CD4-positive, alpha-beta memory T cell (primary cell): Measurements from ENCODE around the gene TPCN1. TPM values are rescaled to one million over a fixed set of nuclear protein-coding genes. Genes with fewer than 3 reads are reported as not detected.
A peak's percentile ranks its signal among the peaks of the same experiment; 100 is the strongest.

Experiments
- CTCF ChIA-PET: fragments of 350-600 bp; sonication (Branson Sonifier 250); formaldehyde crosslinking; loops from one replicate; lab custom pipeline; 2021; ENCODE audit warnings: inconsistent platforms; ENCODE audit not compliant: partially characterized antibody; lab: Charles Lee
- POLR2A ChIA-PET: fragments of 350-600 bp; sonication (Branson Sonifier 250); formaldehyde crosslinking; loops from one replicate; lab custom pipeline; 2021; ENCODE audit not compliant: partially characterized antibody; lab: Charles Lee
- DNase-seq, 5 donors: peaks; one replicate each; pipeline versions ENCODE4 v3.0.0 to v3.0.0-alpha.2; 2020 to 2022; ENCODE audit warnings: mixed read lengths in 1 of 5
- H3K27ac ChIP-seq: one replicate; pipeline ENCODE4 v1.7.0; 2013; ENCODE audit warnings: low read depth, low read length
- H3K27me3 ChIP-seq: 2 replicates; pipeline ENCODE4 v1.7.0; 2013; ENCODE audit warnings: mild to moderate bottlenecking, low read length, moderate library complexity; ENCODE audit not compliant: insufficient read depth
- H3K36me3 ChIP-seq: 2 replicates; pipeline ENCODE4 v1.7.0; 2013; ENCODE audit warnings: mild to moderate bottlenecking, low read length, moderate library complexity; ENCODE audit not compliant: insufficient read depth
- H3K4me1 ChIP-seq: 2 replicates; pipeline ENCODE4 v1.7.0; 2013; ENCODE audit warnings: mild to moderate bottlenecking, low read length, moderate library complexity; ENCODE audit not compliant: insufficient read depth
- H3K4me3 ChIP-seq, 2 donors: one replicate each; pipeline ENCODE4 v1.7.0; 2013; ENCODE audit warnings: low read length in 2 of 2, mild to moderate bottlenecking in 1 of 2
- H3K9me3 ChIP-seq, 2 donors: one replicate each; pipeline ENCODE4 v1.7.0; 2013; ENCODE audit warnings: low read length in 2 of 2, control low read depth in 1 of 2; ENCODE audit not compliant: control insufficient read depth in 1 of 2
- H3K27ac Mint-ChIP-seq, 7 donors: one replicate each; pipeline ENCODE4 v1.8.0; 2020 to 2021; ENCODE audit warnings: mixed read lengths in 7 of 7, mild to moderate bottlenecking in 6 of 7, inconsistent platforms in 3 of 7, moderate library complexity in 3 of 7
- H3K27me3 Mint-ChIP-seq, 2 donors: one replicate each; pipeline ENCODE4 v1.8.0; 2020 to 2021; ENCODE audit warnings: mixed read lengths in 2 of 2
- H3K36me3 Mint-ChIP-seq, 2 donors: one replicate each; pipeline ENCODE4 v1.8.0; 2020 to 2021; ENCODE audit warnings: mixed read lengths in 2 of 2, inconsistent platforms in 1 of 2, mild to moderate bottlenecking in 1 of 2
- H3K4me1 Mint-ChIP-seq, 4 donors: one replicate each; pipeline ENCODE4 v1.8.0; 2020 to 2021; ENCODE audit warnings: mixed read lengths in 4 of 4, mild to moderate bottlenecking in 1 of 4
- H3K4me3 Mint-ChIP-seq, 8 donors: one replicate each; pipeline ENCODE4 v1.8.0; 2020 to 2021; ENCODE audit warnings: mixed read lengths in 8 of 8, mild to moderate bottlenecking in 7 of 8, moderate library complexity in 6 of 8, inconsistent platforms in 3 of 8
- H3K9me3 Mint-ChIP-seq, 8 donors: one replicate each; pipeline ENCODE4 v1.8.0; 2020 to 2021; ENCODE audit warnings: mixed read lengths in 8 of 8, mild to moderate bottlenecking in 5 of 8, inconsistent platforms in 3 of 8, moderate library complexity in 1 of 8
- intact Hi-C: fragments of 100-400 bp; cut with micrococcal nuclease; formaldehyde crosslinking; loops from one replicate; pipeline ENCODE4 v1.15.1; 2023
- polyA plus RNA-seq, 2 donors: library from polyadenylated mRNA; unstranded; fragments of 300-500 nt; fragmentation: Illumina TruSeq; gene quantifications; one replicate each; pipeline ENCODE4 v1.2.3, GENCODE V29; 2021
- total RNA-seq, 2 experiments: library from RNA; stranded (reverse); gene quantifications; one replicate each; pipeline ENCODE4 v1.2.3, GENCODE V29; 2021

Gene TPCN1
- total and polyA plus RNA-seq, 4 experiments from 2014 or later, result 8.5 to 94.2 (median 49.9) TPM

DNA sequence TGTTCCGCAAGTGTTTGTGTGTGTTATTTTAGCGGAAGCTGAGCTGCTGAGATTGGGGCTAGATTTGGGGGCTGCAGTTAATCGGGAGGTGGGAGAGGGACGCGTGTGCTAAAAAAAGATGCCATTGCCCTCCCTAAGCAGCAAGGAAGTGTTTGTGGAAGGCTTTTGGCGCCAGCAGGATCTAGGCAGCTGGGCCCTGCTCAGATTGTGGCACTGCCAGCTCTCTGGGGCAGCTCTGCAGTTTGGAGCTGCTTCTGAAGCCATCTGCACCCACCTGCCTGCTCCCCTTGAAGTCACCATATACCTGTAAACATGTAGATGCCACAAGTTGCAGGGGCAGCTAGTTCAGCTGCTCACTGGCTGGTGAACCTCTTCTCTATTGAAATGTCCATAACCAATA, 28.8 kb downstream of the TPCN1 start:
- Mint-ChIP-seq H3K36me3 (peaks cover 54 to 55% of the 10 kb centered on the region in 2 donors), H3K4me3 (no peak overlapping the region), H3K27me3 (no peaks in the 10 kb centered on the region), H3K27ac (peak overlapping the region in 1 of 7 donors; percentile 16), H3K4me1 (peaks cover 0 to 1% (median under 1%) of the 10 kb centered on the region in 4 donors), H3K9me3 (peaks cover 0 to 23% (median 14%) of the 10 kb centered on the region in 8 donors)
- H3K36me3 ChIP-seq, result peaks cover 28% of the 10 kb centered on the region
- no peaks in the 10 kb centered on the region for H3K27me3 ChIP-seq
- no peak overlapping the region for H3K27ac ChIP-seq
- no peak overlapping the region for H3K4me3 ChIP-seq
- POLR2A ChIA-PET, result no interaction called here
- peaks cover 0 to 10% of the 10 kb centered on the region in 2 donors for H3K9me3 ChIP-seq
- no peaks in the 10 kb centered on the region for H3K4me1 ChIP-seq
- DNase-seq, result no peak
- intact Hi-C loops, result no loop called here
- CTCF ChIA-PET, result no interaction called here

DNA sequence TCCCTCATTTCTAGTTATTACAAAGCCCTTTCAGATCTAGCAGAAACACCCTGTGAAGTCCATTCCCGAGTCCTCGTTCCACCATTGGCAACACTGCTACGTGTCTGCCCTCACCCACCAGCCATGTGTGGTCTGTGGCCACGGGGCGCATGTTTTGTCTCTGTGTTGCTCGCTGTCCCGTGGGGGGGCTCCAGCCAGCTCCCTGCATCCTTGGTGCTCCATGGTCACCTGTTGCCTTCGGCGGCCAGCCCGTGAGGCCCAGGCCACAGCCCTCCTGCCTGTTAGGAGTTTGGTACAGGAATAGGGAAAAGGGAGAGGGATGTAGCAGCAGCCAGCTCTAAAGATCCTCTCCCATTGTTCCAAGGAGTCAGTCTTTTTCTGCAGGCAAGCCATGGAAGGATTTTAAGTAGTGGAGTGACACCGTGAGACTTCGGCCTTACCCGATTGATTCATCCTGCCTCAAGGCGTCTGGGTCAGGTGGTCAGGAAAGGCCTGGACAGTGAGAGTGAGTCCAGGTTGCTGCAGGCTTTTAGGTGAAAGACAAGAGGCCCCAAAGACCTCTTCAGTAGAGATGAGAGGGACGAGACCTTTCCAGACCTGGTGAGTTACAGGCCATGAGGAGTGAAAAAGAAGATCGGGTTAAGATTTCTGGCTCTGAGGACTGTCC, 30.3 kb downstream of the TPCN1 start:
- Mint-ChIP-seq H3K36me3 (peaks cover 46 to 49% of the 10 kb centered on the region in 2 donors), H3K4me1 (peaks cover 0 to 1% (median 0%) of the 10 kb centered on the region in 4 donors), H3K27ac (peak overlapping the region in 2 of 7 donors; percentile 66 to 72), H3K4me3 (no peak overlapping the region), H3K9me3 (peaks cover 0 to 23% (median 14%) of the 10 kb centered on the region in 8 donors), H3K27me3 (no peaks in the 10 kb centered on the region)
- Histone ChIP-seq H3K27me3 (no peaks in the 10 kb centered on the region), H3K36me3 (peaks cover 20% of the 10 kb centered on the region), H3K27ac (no peak overlapping the region), H3K4me3 (no peak overlapping the region), H3K9me3 (peaks cover 0 to 10% of the 10 kb centered on the region in 2 donors), H3K4me1 (no peaks in the 10 kb centered on the region)
- DNase-seq, result no peak
- intact Hi-C loops, result no loop called here
- ChIA-PET POLR2A (no interaction called here), CTCF (no interaction called here)

DNA sequence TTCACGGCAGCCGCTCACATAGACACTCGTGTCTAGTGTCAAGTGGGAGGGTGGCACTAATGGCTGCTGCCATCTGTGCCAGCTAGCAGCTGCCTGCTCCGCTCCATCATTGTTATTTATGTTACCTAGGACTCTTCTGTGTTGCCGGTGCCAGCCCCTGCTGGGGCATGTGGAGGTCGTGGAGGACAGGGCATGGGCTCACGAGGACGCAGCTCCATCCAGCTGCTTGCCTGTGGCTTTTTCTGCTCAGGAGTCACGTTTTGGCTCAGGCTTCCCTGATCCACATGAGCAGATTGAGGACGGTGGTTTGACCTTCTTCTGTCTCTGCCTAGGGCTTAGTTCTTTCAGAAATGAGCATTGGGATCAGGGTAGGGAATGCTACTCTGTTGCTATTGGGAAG, 31.2 kb downstream of the TPCN1 start:
- DNase-seq, result no peak
- no peak overlapping the region for H3K4me3 ChIP-seq
- H3K27ac Mint-ChIP-seq, result peak overlapping the region in 1 of 7 donors; percentile 65
- H3K4me3 Mint-ChIP-seq, result no peak overlapping the region
- H3K27me3 ChIP-seq, result no peaks in the 10 kb centered on the region
- CTCF ChIA-PET, result no interaction called here
- intact Hi-C loops, result no loop called here
- H3K9me3 Mint-ChIP-seq, result peaks cover 0 to 23% (median 14%) of the 10 kb centered on the region in 8 donors
- H3K4me1 ChIP-seq, result no peaks in the 10 kb centered on the region
- peaks cover 44 to 49% of the 10 kb centered on the region in 2 donors for H3K36me3 Mint-ChIP-seq
- peaks cover 0 to 1% (median 0%) of the 10 kb centered on the region in 4 donors for H3K4me1 Mint-ChIP-seq
- no peaks in the 10 kb centered on the region for H3K27me3 Mint-ChIP-seq
- H3K36me3 ChIP-seq, result peaks cover 10% of the 10 kb centered on the region
- H3K9me3 ChIP-seq, result peaks cover 0 to 10% of the 10 kb centered on the region in 2 donors
- H3K27ac ChIP-seq, result no peak overlapping the region
- POLR2A ChIA-PET, result no interaction called here

DNA sequence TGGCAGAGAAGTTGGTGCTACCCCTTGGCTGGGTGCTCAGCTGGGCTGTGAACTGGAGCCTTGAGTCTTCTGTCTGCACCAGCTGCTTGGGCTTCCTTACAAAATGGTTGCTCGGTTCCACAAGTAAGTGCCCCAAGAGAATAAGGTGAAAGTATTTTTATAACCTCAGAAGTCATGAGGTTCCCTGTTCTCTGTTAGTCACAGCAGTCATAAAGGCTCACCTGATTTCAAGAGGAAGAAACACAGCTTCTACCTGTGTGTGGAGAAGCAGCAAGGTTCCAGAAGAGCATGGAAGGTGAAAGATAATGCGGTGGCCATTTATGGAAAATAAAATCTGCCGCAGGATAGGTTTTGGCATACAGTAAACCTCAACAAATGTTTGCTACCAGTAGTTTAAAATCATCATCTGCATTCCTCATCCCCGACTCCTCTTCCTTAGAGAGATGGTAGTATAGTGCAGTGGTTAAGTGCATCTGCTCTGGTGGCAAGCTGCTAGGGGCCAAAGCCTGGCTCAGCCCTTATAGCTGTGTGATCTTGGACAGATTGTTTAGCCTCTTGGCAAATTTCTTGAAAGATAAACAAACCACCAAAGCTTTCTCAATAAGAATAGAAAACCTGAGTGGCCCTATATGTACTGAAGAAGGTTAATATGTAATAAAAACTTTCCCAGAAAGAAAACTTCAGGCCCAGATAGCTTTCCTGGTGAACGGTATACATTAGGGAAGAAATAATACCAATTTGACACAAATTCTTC, 32.4 kb downstream of the TPCN1 start:
- Mint-ChIP-seq H3K27me3 (no peaks in the 10 kb centered on the region), H3K36me3 (peaks cover 39% of the 10 kb centered on the region in 2 donors), H3K27ac (peak overlapping the region in 1 of 7 donors; percentile 21), H3K4me1 (peaks cover 0 to 2% (median under 1%) of the 10 kb centered on the region in 4 donors), H3K9me3 (peaks cover 0 to 23% (median 14%) of the 10 kb centered on the region in 8 donors), H3K4me3 (no peak overlapping the region)
- peaks cover 7% of the 10 kb centered on the region for H3K36me3 ChIP-seq
- H3K4me3 ChIP-seq, result no peak overlapping the region
- no peaks in the 10 kb centered on the region for H3K27me3 ChIP-seq
- H3K4me1 ChIP-seq, result no peaks in the 10 kb centered on the region
- ChIA-PET POLR2A (no interaction called here), CTCF (no interaction called here)
- intact Hi-C loops, result no loop called here
- DNase-seq, result no peak
- peaks cover 0 to 10% of the 10 kb centered on the region in 2 donors for H3K9me3 ChIP-seq
- no peak overlapping the region for H3K27ac ChIP-seq

DNA sequence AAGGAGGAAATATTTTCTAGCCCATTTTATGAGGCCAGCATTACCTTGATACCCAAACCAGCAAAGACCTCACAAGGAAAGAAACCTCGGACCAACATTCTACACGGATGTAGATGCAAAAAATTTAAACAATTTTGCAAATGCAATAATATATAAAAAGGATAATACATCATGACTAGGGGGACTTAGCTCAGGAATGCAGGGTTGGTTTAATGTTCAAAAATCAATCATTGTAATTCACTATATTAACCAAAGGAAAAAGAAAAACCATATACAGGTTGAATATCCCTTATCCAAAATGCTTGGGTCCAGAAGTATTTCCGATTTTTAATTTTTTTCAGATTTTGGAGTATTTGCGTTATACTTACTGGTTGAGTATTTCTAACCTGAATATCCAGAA, 33.0 kb downstream of the TPCN1 start:
- Mint-ChIP-seq H3K4me1 (peaks cover 3 to 4% (median 4%) of the 10 kb centered on the region in 4 donors), H3K36me3 (peaks cover 36 to 37% of the 10 kb centered on the region in 2 donors), H3K9me3 (peaks cover 0 to 23% (median 14%) of the 10 kb centered on the region in 8 donors), H3K4me3 (no peak overlapping the region), H3K27ac (no peak overlapping the region), H3K27me3 (no peaks in the 10 kb centered on the region)
- DNase-seq, result no peak
- H3K4me1 ChIP-seq, result no peaks in the 10 kb centered on the region
- H3K27ac ChIP-seq, result no peak overlapping the region
- H3K36me3 ChIP-seq, result peaks cover 2% of the 10 kb centered on the region
- peaks cover 0 to 10% of the 10 kb centered on the region in 2 donors for H3K9me3 ChIP-seq
- intact Hi-C loops, result no loop called here
- ChIA-PET CTCF (no interaction called here), POLR2A (interaction anchor here (1.2 kb wide), 1 partner anchor 38 kb away, joined by 3 read pairs; no protein-coding TSS in a partner anchor)
- H3K27me3 ChIP-seq, result no peaks in the 10 kb centered on the region
- no peak overlapping the region for H3K4me3 ChIP-seq

DNA sequence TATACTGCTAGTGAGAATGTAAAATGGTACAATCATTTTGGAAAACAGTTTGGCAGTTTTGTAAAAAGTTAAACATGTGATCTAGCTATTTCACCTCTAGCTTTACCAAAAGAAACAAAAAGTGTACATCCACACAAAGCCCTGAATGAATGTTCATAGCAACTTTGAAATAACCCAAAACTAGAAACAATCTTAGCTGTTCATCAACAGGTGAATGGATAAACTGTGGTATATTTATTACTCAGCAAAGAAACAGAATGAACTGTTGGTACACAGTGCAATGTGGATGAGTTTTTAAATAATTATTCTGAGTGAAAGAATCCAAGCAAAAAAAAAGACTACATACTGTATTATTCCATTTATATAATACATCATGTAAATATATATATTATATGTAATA, 36.3 kb downstream of the TPCN1 start:
- Histone ChIP-seq H3K4me1 (peaks cover 18% of the 10 kb centered on the region), H3K27me3 (no peaks in the 10 kb centered on the region), H3K27ac (no peak overlapping the region), H3K4me3 (no peak overlapping the region), H3K9me3 (peaks cover 0 to 8% of the 10 kb centered on the region in 2 donors), H3K36me3 (no peaks in the 10 kb centered on the region)
- no peaks in the 10 kb centered on the region for H3K27me3 Mint-ChIP-seq
- H3K36me3 Mint-ChIP-seq, result peaks cover 20 to 21% of the 10 kb centered on the region in 2 donors
- no peak for DNase-seq
- peaks cover 12 to 28% (median 24%) of the 10 kb centered on the region in 4 donors for H3K4me1 Mint-ChIP-seq
- POLR2A ChIA-PET, result interaction anchor here (0.7 kb wide), 1 partner anchor 156 kb away, joined by 3 read pairs; no protein-coding TSS in a partner anchor
- peaks cover 0 to 14% (median 10%) of the 10 kb centered on the region in 8 donors for H3K9me3 Mint-ChIP-seq
- H3K27ac Mint-ChIP-seq, result peak overlapping the region in 1 of 7 donors; percentile 7
- CTCF ChIA-PET, result no interaction called here
- intact Hi-C loops, result no loop called here
- H3K4me3 Mint-ChIP-seq, result no peak overlapping the region

DNA sequence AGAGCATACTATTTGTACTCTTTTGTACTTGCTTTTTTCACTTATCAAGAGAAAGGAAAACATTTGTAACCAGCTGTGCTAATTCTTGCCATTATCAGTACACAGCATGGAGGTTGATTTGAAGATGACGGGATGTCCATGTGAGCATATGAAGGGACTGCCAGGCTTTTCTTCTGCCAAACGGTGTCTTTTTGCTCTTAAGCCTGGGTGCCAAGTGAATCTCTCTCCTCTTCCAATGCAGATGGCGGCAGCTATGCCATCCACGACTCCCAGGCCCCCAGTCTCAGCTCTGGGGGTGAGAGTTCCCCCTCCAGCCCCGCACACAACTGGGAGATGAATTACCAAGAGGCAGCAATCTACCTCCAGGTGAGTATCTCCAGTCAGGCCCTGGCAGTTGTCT, 38.9 kb downstream of the TPCN1 start:
- Mint-ChIP-seq H3K36me3 (peaks cover 5 to 13% of the 10 kb centered on the region in 2 donors), H3K4me1 (peaks cover 19 to 42% (median 33%) of the 10 kb centered on the region in 4 donors), H3K27me3 (no peaks in the 10 kb centered on the region), H3K27ac (peak overlapping the region in 6 of 7 donors; percentile 38 to 84 (median 74)), H3K4me3 (peak overlapping the region in 2 of 8 donors; percentile 15 to 25), H3K9me3 (no peaks in the 10 kb centered on the region)
- Histone ChIP-seq H3K36me3 (no peaks in the 10 kb centered on the region), H3K4me1 (peaks cover 21% of the 10 kb centered on the region), H3K4me3 (no peak overlapping the region), H3K27me3 (no peaks in the 10 kb centered on the region), H3K27ac (no peak overlapping the region), H3K9me3 (no peaks in the 10 kb centered on the region)
- no peak for DNase-seq
- intact Hi-C loops, result loop anchor here (5.0 kb wide), 1 partner anchor 53 kb away; no protein-coding TSS in a partner anchor
- POLR2A ChIA-PET, result no interaction called here
- CTCF ChIA-PET, result no interaction called here
